Fibroblast of lung (primary cell): ENCODE results near the gene LMO1. TPM values are rescaled to one million over a fixed set of nuclear protein-coding genes. Genes with fewer than 3 reads are reported as not detected.
A peak's percentile ranks its signal among the peaks of the same experiment; 100 is the strongest.

Source experiments
- DNase-seq, 2 donors: peaks; one replicate each; pipeline versions ENCODE4 v3.0.0 to v3.0.0-alpha.2; 2010; ENCODE audit warnings: low read depth in 2 of 2
- H2AFZ ChIP-seq: 2 replicates; pipeline ENCODE4 v1.5.1; 2012; ENCODE audit warnings: low read length, control low read depth, inconsistent platforms
- H3K27ac ChIP-seq: 2 replicates; pipeline ENCODE4 v1.5.1; 2011; ENCODE audit warnings: low read length, control low read depth; ENCODE audit not compliant: insufficient read depth
- H3K27me3 ChIP-seq: 2 replicates; pipeline ENCODE4 v1.5.1; 2011; ENCODE audit warnings: mild to moderate bottlenecking, low read length; ENCODE audit not compliant: control insufficient read depth, insufficient read depth
- H3K36me3 ChIP-seq: 2 replicates; pipeline ENCODE4 v1.5.1; 2011; ENCODE audit warnings: low read length; ENCODE audit not compliant: control insufficient read depth, insufficient read depth
- H3K4me1 ChIP-seq: 2 replicates; pipeline ENCODE4 v1.5.1; 2011; ENCODE audit warnings: low read length; ENCODE audit not compliant: control insufficient read depth, insufficient read depth; ENCODE audit errors: extremely low read depth
- H3K4me2 ChIP-seq: 2 replicates; pipeline ENCODE4 v1.5.1; 2011; ENCODE audit warnings: low read length, control low read depth; ENCODE audit not compliant: insufficient read depth; ENCODE audit errors: extremely low read depth
- H3K4me3 ChIP-seq, 4 experiments: fragments of 200-600 bp in 1 of 4; sonication (generic) in 1 of 4; replicated peaks in 1 of 4; 2 replicates each; pipeline ENCODE4 v1.5.1; 2011 to 2016; ENCODE audit warnings: low read length in 4 of 4, low read depth in 3 of 4, mild to moderate bottlenecking in 3 of 4, control low read depth in 2 of 4, inconsistent platforms in 1 of 4, mixed read lengths in 1 of 4; ENCODE audit not compliant: insufficient read depth in 1 of 4; ENCODE audit errors: control extremely low read depth in 1 of 4
- H3K79me2 ChIP-seq: 2 replicates; pipeline ENCODE4 v1.5.1; 2012; ENCODE audit warnings: mild to moderate bottlenecking, low read length, inconsistent platforms; ENCODE audit not compliant: control insufficient read depth, insufficient read depth
- H3K9ac ChIP-seq: 2 replicates; pipeline ENCODE4 v1.5.1; 2011; ENCODE audit warnings: mild to moderate bottlenecking, low read length, control low read depth; ENCODE audit not compliant: insufficient read depth
- H3K9me3 ChIP-seq: 2 replicates; pipeline ENCODE4 v1.5.1; 2012; ENCODE audit warnings: low read depth, low read length; ENCODE audit not compliant: control insufficient read depth, insufficient read depth
- H4K20me1 ChIP-seq: 2 replicates; pipeline ENCODE4 v1.5.1; 2011; ENCODE audit warnings: low read length; ENCODE audit not compliant: control insufficient read depth, insufficient read depth; ENCODE audit errors: extremely low read depth
- EZH2 ChIP-seq: IDR thresholded peaks from 2 replicates; pipeline ENCODE4 v1.5.1; 2012; ENCODE audit warnings: low read length, control low read depth, mild to moderate bottlenecking; ENCODE audit errors: missing control alignments
- polyA plus RNA-seq, 2 donors: library from polyadenylated mRNA; depleted of rRNA in 1 of 2; stranded (reverse) in 1 of 2; unstranded in 1 of 2; fragments of >200 nt; gene quantifications; 2 replicates each; pipeline ENCODE4 v1.2.1, GENCODE V29; 2011 to 2012; ENCODE audit warnings: missing spikeins in 1 of 2
- total RNA-seq: library from RNA; depleted of rRNA; stranded (reverse); fragments of >200 nt; gene quantifications from 2 replicates; pipeline ENCODE4 v1.2.1, GENCODE V29; 2014
- TF ChIP-seq, protein P1 (sequence below), 2 donors: IDR thresholded peaks in 1 of 2; conservative IDR thresholded peaks in 1 of 2; 1 replicate in 1 of 2; 2 replicates in 1 of 2; pipeline ENCODE4 v1.5.1; 2011 to 2012; ENCODE audit warnings: low read length in 2 of 2, control low read depth in 1 of 2, inconsistent platforms in 1 of 2, low read depth in 1 of 2, mild to moderate bottlenecking in 1 of 2

LMO1 gene
- total and polyA plus RNA-seq, 2 donors (not counting 1 experiment from before 2014, with no cell fraction given), result not detected

DNA sequence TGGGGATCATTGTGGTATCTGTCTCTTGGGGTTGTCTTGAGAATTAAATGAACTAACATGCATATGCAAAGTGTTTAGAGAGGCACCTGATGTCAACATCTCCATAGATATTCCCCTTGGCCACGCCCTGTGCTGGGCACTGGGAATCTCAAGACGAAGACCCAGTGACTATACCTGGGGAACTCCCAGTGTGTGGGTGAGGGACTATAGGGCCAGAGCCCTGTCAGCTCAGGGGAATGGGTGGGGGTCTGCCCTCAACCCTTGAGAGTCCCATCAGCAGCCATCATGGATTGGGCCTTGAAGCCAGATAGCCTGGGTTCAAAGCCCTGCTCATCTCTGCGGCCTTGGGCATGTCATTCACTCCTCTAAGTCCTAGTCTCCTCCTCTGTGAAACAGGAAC lies 21.6 kb upstream of the LMO1 start:
- TF ChIP-seq EZH2, result no peak
- TF ChIP-seq, protein P1, sequence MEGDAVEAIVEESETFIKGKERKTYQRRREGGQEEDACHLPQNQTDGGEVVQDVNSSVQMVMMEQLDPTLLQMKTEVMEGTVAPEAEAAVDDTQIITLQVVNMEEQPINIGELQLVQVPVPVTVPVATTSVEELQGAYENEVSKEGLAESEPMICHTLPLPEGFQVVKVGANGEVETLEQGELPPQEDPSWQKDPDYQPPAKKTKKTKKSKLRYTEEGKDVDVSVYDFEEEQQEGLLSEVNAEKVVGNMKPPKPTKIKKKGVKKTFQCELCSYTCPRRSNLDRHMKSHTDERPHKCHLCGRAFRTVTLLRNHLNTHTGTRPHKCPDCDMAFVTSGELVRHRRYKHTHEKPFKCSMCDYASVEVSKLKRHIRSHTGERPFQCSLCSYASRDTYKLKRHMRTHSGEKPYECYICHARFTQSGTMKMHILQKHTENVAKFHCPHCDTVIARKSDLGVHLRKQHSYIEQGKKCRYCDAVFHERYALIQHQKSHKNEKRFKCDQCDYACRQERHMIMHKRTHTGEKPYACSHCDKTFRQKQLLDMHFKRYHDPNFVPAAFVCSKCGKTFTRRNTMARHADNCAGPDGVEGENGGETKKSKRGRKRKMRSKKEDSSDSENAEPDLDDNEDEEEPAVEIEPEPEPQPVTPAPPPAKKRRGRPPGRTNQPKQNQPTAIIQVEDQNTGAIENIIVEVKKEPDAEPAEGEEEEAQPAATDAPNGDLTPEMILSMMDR (conservative IDR thresholded peaks at IDR 0.05 in 1 of 2, IDR thresholded peaks at IDR 0.05 in 1 of 2; ENCODE audit: low read depth in 1 of 2, low read length in 2 of 2), result no peak
- no peak overlapping the region for H3K27ac ChIP-seq
- no peaks in the 10 kb centered on the region for H3K4me1 ChIP-seq
- no peak for DNase-seq
- H3K4me3 ChIP-seq, result no peak overlapping the region
- H3K9ac ChIP-seq, result no peak overlapping the region
- no peak overlapping the region for H2AFZ ChIP-seq
- no peak overlapping the region for H3K4me2 ChIP-seq
- H3K79me2 ChIP-seq, result no peaks in the 10 kb centered on the region
- H3K9me3 ChIP-seq, result no peaks in the 10 kb centered on the region
- no peaks in the 10 kb centered on the region for H4K20me1 ChIP-seq
- H3K27me3 ChIP-seq, result no peaks in the 10 kb centered on the region
- H3K36me3 ChIP-seq, result no peaks in the 10 kb centered on the region

DNA sequence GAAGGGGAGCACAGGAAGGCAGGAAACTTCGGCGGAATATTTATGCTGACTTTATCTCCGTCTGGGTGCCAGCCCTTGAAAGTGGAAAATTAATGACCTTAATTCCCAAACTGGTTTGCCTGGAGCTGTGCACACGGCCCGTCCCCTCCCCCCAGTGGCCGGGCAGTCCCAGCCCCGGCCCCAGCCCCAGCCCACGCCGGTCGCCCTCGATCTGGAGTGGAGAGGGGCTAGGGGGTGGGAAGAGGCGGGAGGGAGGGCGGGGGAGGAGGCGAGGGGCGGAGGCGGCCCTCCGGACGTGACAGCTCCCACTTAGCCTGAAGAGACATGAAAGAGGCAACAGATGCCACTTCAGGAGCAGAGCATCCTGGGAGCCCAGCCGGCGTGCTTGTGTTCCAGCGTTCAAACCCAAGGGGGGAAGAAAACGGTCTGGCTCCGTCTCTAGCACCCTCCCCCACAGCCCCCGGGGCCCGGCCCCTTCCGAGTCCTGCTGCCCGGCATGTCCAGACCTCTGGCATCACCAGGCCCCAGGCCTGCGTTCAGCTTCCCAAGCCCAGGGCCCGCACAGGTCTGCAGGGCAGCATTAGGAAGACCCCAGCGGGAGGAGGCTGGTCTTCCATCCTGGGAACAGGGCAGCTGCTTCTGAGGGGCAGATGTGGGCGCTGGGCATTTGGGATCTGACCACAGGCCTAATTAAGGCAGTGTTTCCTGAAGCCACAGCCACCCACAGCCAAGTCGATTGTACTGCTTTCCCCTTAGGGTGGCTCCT lies 20.0 kb upstream of the LMO1 start:
- DNase-seq, result peak in 1 of 2 donors; percentile 21
- TF ChIP-seq, protein P1 (conservative IDR thresholded peaks at IDR 0.05 in 1 of 2, IDR thresholded peaks at IDR 0.05 in 1 of 2; ENCODE audit: low read depth in 1 of 2, low read length in 2 of 2), result no peak
- no peak for TF ChIP-seq EZH2

DNA sequence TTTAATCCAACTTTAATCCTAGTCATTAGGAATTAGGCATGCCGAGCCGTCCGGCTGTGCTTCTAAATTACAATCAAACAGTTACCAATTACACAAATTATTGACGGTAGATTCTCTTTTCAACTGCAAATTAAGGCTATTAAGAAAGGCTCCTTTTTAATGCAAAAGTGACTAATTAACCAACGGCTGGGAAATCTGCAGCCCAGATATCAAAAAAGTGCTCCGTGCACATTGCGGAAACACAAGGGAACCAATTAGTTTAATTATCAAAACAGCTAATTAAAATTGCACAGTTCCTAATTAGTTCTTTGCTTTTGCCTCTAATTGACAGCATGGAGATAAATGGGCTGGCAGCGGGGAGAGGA lies 19.4 kb upstream of the LMO1 start:
- Histone ChIP-seq H3K27ac (no peak overlapping the region), H3K9ac (no peak overlapping the region), H3K9me3 (no peaks in the 10 kb centered on the region), H3K4me2 (no peak overlapping the region), H3K36me3 (no peaks in the 10 kb centered on the region), H3K27me3 (no peaks in the 10 kb centered on the region), H3K4me1 (no peaks in the 10 kb centered on the region), H2AFZ (no peak overlapping the region), H3K79me2 (no peaks in the 10 kb centered on the region), H3K4me3 (no peak overlapping the region), H4K20me1 (no peaks in the 10 kb centered on the region)
- TF ChIP-seq, protein P1 (conservative IDR thresholded peaks at IDR 0.05 in 1 of 2, IDR thresholded peaks at IDR 0.05 in 1 of 2; ENCODE audit: low read depth in 1 of 2, low read length in 2 of 2), result no peak
- TF ChIP-seq EZH2, result no peak
- DNase-seq, result no peak

More for the DNA sequence above, 20.0 kb upstream of the LMO1 start:
- Histone ChIP-seq H3K27ac (no peak overlapping the region), H3K79me2 (no peaks in the 10 kb centered on the region), H2AFZ (no peak overlapping the region), H3K9ac (no peak overlapping the region), H3K36me3 (no peaks in the 10 kb centered on the region), H3K4me2 (no peak overlapping the region), H4K20me1 (no peaks in the 10 kb centered on the region), H3K9me3 (no peaks in the 10 kb centered on the region), H3K27me3 (no peaks in the 10 kb centered on the region), H3K4me1 (no peaks in the 10 kb centered on the region), H3K4me3 (no peak overlapping the region)
